Measurements from ENCODE around the gene MS4A6E. TPM values are rescaled to one million over a fixed set of nuclear protein-coding genes. Genes with fewer than 3 reads are reported as not detected.

Gene MS4A6E
- total RNA-seq, 4 donors from 2014 or later = not detected

GRCh38 chr11:60332846-60333245 lies 5.8 kb downstream of the MS4A6E start:
- intact Hi-C loops (cut with DNase I; ENCODE audit: low total_unique reads) (no loop called here), in situ Hi-C loops (cut with MboI; ENCODE audit: low sequenced_read_pairs in 4 of 4) (no loop called here)
- no peak overlapping the region for H3K4me3 ChIP-seq
- H3K27ac ChIP-seq = no peak overlapping the region
- no peak for DNase-seq
- ATAC-seq = no peak
- H3K9me3 ChIP-seq = no peaks in the 10 kb centered on the region
- H3K27me3 ChIP-seq = no peaks in the 10 kb centered on the region
- H3K36me3 ChIP-seq = no peaks in the 10 kb centered on the region
- H3K4me1 ChIP-seq = no peaks in the 10 kb centered on the region
- TF ChIP-seq CTCF (IDR thresholded peaks at IDR 0.05 in 4 of 5, conservative IDR thresholded peaks at IDR 0.05 in 1 of 5) (no peak), POLR2A (IDR thresholded peaks at IDR 0.05) (no peak)

- peak; percentile 10 to 13 for DNase-seq
- in situ Hi-C loops (cut with MboI; ENCODE audit: low sequenced_read_pairs in 4 of 4) (no loop called here), intact Hi-C loops (cut with DNase I; ENCODE audit: low total_unique reads) (no loop called here)
- H3K27ac ChIP-seq = no peak overlapping the region
- H3K36me3 ChIP-seq = no peaks in the 10 kb centered on the region
- no peaks in the 10 kb centered on the region for H3K27me3 ChIP-seq
- no peak for ATAC-seq
- H3K4me3 ChIP-seq = no peak overlapping the region
- H3K4me1 ChIP-seq = no peaks in the 10 kb centered on the region
- TF ChIP-seq CTCF (IDR thresholded peaks at IDR 0.05 in 4 of 5, conservative IDR thresholded peaks at IDR 0.05 in 1 of 5) = peak in 2 of 5 experiments; percentile 44 to 48
- no peak for TF ChIP-seq POLR2A (IDR thresholded peaks at IDR 0.05)
- no peaks in the 10 kb centered on the region for H3K9me3 ChIP-seq
These were observed 7.1 kb downstream of the MS4A6E start for GRCh38 chr11:60334005-60334620.

GRCh38 chr11:60336767-60337391 lies 9.8 kb downstream of the MS4A6E start:
- no peak for TF ChIP-seq CTCF (IDR thresholded peaks at IDR 0.05 in 4 of 5, conservative IDR thresholded peaks at IDR 0.05 in 1 of 5)
- intact Hi-C loops (cut with DNase I; ENCODE audit: low total_unique reads) = no loop called here
- ATAC-seq (no peak), DNase-seq (no peak)
- Histone ChIP-seq H3K27ac (no peak overlapping the region), H3K36me3 (no peaks in the 10 kb centered on the region), H3K4me1 (no peaks in the 10 kb centered on the region), H3K4me3 (no peak overlapping the region), H3K9me3 (no peaks in the 10 kb centered on the region), H3K27me3 (no peaks in the 10 kb centered on the region)
- in situ Hi-C loops (cut with MboI; ENCODE audit: low sequenced_read_pairs in 4 of 4) = no loop called here

GRCh38 chr11:60338053-60338452 lies 11.0 kb downstream of the MS4A6E start:
- DNase-seq (no peak), ATAC-seq (no peak)
- H3K27ac ChIP-seq = no peak overlapping the region
- no peaks in the 10 kb centered on the region for H3K4me1 ChIP-seq
- TF ChIP-seq CTCF (IDR thresholded peaks at IDR 0.05 in 4 of 5, conservative IDR thresholded peaks at IDR 0.05 in 1 of 5) = no peak
- no peak for TF ChIP-seq POLR2A (IDR thresholded peaks at IDR 0.05)
- H3K4me3 ChIP-seq = no peak overlapping the region
- no peaks in the 10 kb centered on the region for H3K36me3 ChIP-seq
- in situ Hi-C loops (cut with MboI; ENCODE audit: low sequenced_read_pairs in 4 of 4) = no loop called here
- intact Hi-C loops (cut with DNase I; ENCODE audit: low total_unique reads) = no loop called here
- no peaks in the 10 kb centered on the region for H3K27me3 ChIP-seq
- no peaks in the 10 kb centered on the region for H3K9me3 ChIP-seq

Data from gastrocnemius medialis (tissue), 4 donors.